T-helper 2 cell treated with Interferon-gamma antibody and Interleukin-4, amounts not matched to agents 100 ng/mL and 5 ng/mL, for 36 hours (primary cell): Measurements from ENCODE around the gene PCAT6. TPM values are rescaled to one million over a fixed set of nuclear protein-coding genes. Genes with fewer than 3 reads are reported as not detected.
"Not testable (repeated sequence)": the region's sequence is repeated elsewhere in the genome, so short reads cannot be mapped to it uniquely, and the experiment has no call there.

Source experiments
- intact Hi-C: fragments of 100-400 bp; cut with micrococcal nuclease; formaldehyde crosslinking; loops from one replicate; pipeline ENCODE4 v1.15.1; 2023
- total RNA-seq: library from RNA; stranded (reverse); gene quantifications from 2 replicates; pipeline ENCODE4 v1.2.3, GENCODE V29; 2022

The PCAT6 gene
- total RNA-seq, 1 donor from 2014 or later: not detected

- intact Hi-C loops: loop anchor here (2.0 to 5.0 kb wide), 5 partner anchors 35 to 520 kb away; partner anchors contain the start of genes ADIPOR1, KLHL12 and UBE2T
Measured at GRCh38 chr1:202806845-202807450, 3.8 kb upstream of the PCAT6 start.

GRCh38 chr1:202807451-202807925 is 3.3 kb upstream of the PCAT6 start:
- intact Hi-C loops: loop anchor here (2.0 to 5.0 kb wide), 5 partner anchors 35 to 520 kb away; partner anchors contain the start of genes ADIPOR1, KLHL12 and UBE2T

- intact Hi-C loops: loop anchor here (2.0 to 5.0 kb wide), 5 partner anchors 36 to 519 kb away; partner anchors contain the start of genes ADIPOR1, KLHL12 and UBE2T
Measured at GRCh38 chr1:202807926-202808757, 2.6 kb upstream of the PCAT6 start, which contains the start of gene KDM5B. Gene KDM5B, minus strand, starts transcription at chr1:202808421. Its CDS starts 116 bp downstream, at chr1:202808305.

- intact Hi-C loops: loop anchor here (2.0 to 10.0 kb wide), 8 partner anchors 37 to 518 kb away; partner anchors contain the start of genes KLHL12, RABIF, TMEM183A and UBE2T
Measured at GRCh38 chr1:202809597-202810159, 1.1 kb upstream of the PCAT6 start.

- intact Hi-C loops: loop anchor here (2.0 to 10.0 kb wide), 4 partner anchors 37 to 197 kb away; partner anchors contain the start of genes RABIF and TMEM183A
Measured at GRCh38 chr1:202810193-202810614, 550 bp upstream of the PCAT6 start.

- intact Hi-C loops: loop anchor here (2.0 to 10.0 kb wide), 4 partner anchors 36 to 195 kb away; partner anchors contain the start of genes RABIF and TMEM183A
Measured at GRCh38 chr1:202811296-202812175, 782 bp downstream of the PCAT6 start.

GRCh38 chr1:202812176-202813026 is 1.6 kb downstream of the PCAT6 start:
- intact Hi-C loops: loop anchor here (5.0 to 10.0 kb wide), 2 partner anchors 35 to 58 kb away; no protein-coding TSS in a partner anchor

GRCh38 chr1:202815120-202815519 is 4.4 kb downstream of the PCAT6 start:
- intact Hi-C loops: loop anchor here (10.0 kb wide), 1 partner anchor 60 kb away; no protein-coding TSS in a partner anchor

- intact Hi-C loops: loop anchor here (10.0 kb wide), 1 partner anchor 64 kb away; no protein-coding TSS in a partner anchor
Measured at GRCh38 chr1:202818819-202819218, 8.1 kb downstream of the PCAT6 start.

GRCh38 chr1:202821467-202821866 is 10.7 kb downstream of the PCAT6 start:
- intact Hi-C loops: no loop called here

GRCh38 chr1:202825748-202826147 is 15.0 kb downstream of the PCAT6 start:
- intact Hi-C loops: no loop called here

- intact Hi-C loops: not testable (repeated sequence)
Measured at GRCh38 chr1:202829223-202829622, 18.5 kb downstream of the PCAT6 start.

GRCh38 chr1:202831906-202832305 is 21.2 kb downstream of the PCAT6 start:
- intact Hi-C loops: no loop called here

GRCh38 chr1:202834771-202835547 is 24.2 kb downstream of the PCAT6 start:
- intact Hi-C loops: no loop called here

GRCh38 chr1:202835548-202836072 is 24.9 kb downstream of the PCAT6 start:
- intact Hi-C loops: no loop called here

GRCh38 chr1:202836623-202837403 is 26.1 kb downstream of the PCAT6 start:
- intact Hi-C loops: no loop called here

GRCh38 chr1:202837746-202838262 is 27.1 kb downstream of the PCAT6 start:
- intact Hi-C loops: no loop called here
